ENCODE measurements around the gene FAM98B.

DNA sequence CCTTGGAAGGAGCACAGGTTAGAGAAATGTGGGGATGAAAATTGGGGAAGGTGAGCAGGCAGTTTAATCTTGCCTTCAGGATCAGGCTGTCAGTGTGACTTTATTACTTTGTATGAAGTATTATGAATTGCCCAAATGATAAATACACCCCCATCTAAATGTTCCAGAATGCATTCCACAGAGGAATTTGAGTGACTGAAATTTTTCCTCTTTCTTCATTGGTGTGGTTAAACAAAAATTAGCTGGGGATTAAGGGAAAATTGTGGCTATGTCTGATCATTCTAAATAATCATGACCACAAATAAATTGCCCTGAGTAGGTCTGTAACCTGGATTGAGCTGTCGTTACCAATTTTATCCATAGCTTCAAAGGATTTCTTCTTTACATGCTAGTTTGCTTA lies 33.5 kb downstream of the FAM98B start:
- TF ChIP-seq, protein P1, sequence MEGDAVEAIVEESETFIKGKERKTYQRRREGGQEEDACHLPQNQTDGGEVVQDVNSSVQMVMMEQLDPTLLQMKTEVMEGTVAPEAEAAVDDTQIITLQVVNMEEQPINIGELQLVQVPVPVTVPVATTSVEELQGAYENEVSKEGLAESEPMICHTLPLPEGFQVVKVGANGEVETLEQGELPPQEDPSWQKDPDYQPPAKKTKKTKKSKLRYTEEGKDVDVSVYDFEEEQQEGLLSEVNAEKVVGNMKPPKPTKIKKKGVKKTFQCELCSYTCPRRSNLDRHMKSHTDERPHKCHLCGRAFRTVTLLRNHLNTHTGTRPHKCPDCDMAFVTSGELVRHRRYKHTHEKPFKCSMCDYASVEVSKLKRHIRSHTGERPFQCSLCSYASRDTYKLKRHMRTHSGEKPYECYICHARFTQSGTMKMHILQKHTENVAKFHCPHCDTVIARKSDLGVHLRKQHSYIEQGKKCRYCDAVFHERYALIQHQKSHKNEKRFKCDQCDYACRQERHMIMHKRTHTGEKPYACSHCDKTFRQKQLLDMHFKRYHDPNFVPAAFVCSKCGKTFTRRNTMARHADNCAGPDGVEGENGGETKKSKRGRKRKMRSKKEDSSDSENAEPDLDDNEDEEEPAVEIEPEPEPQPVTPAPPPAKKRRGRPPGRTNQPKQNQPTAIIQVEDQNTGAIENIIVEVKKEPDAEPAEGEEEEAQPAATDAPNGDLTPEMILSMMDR (conservative IDR thresholded peaks at IDR 0.05 in 1 of 2, IDR thresholded peaks at IDR 0.05 in 1 of 2; ENCODE audit: low read depth in 1 of 2, low read length in 2 of 2), result no peak
- TF ChIP-seq EZH2 (IDR thresholded peaks at IDR 0.05; ENCODE audit: low read length, missing control alignments), result no peak

Data from fibroblast of lung (primary cell).